Thyroid gland (tissue), 4 donors: ENCODE data around the gene LMNTD2.

Experiments
- POLR2A ChIP-seq, 2 donors: fragments of 450-650 bp; IDR thresholded peaks; one replicate each; pipeline ENCODE4 v1.6.1; 2017; ENCODE audit warnings: antibody characterized with exemption in 2 of 2, mild to moderate bottlenecking in 2 of 2, moderate library complexity in 1 of 2
- TF ChIP-seq, protein P1 (sequence below), 6 experiments: fragments of 200-600 bp in 3 of 6; fragments of 450-650 bp in 3 of 6; sonication (generic) in 3 of 6; IDR thresholded peaks; one replicate each; pipeline ENCODE4 v1.5.1; 2016 to 2019; ENCODE audit warnings: antibody characterized with exemption in 6 of 6, mild to moderate bottlenecking in 2 of 6, inconsistent platforms in 1 of 6, moderate library complexity in 1 of 6

GRCh38 chr11:545171-545570 lies 15.4 kb downstream of the LMNTD2 start:
- TF ChIP-seq, protein P1, sequence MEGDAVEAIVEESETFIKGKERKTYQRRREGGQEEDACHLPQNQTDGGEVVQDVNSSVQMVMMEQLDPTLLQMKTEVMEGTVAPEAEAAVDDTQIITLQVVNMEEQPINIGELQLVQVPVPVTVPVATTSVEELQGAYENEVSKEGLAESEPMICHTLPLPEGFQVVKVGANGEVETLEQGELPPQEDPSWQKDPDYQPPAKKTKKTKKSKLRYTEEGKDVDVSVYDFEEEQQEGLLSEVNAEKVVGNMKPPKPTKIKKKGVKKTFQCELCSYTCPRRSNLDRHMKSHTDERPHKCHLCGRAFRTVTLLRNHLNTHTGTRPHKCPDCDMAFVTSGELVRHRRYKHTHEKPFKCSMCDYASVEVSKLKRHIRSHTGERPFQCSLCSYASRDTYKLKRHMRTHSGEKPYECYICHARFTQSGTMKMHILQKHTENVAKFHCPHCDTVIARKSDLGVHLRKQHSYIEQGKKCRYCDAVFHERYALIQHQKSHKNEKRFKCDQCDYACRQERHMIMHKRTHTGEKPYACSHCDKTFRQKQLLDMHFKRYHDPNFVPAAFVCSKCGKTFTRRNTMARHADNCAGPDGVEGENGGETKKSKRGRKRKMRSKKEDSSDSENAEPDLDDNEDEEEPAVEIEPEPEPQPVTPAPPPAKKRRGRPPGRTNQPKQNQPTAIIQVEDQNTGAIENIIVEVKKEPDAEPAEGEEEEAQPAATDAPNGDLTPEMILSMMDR (IDR thresholded peaks at IDR 0.05), result no peak
- no peak for TF ChIP-seq POLR2A (IDR thresholded peaks at IDR 0.05)
